ENCODE results near the gene TRIM71. TPM values are rescaled to one million over a fixed set of nuclear protein-coding genes. Genes with fewer than 3 reads are reported as not detected.
"Not testable (repeated sequence)": the region's sequence is repeated elsewhere in the genome, so short reads cannot be mapped to it uniquely, and the experiment has no call there.

The TRIM71 gene
- total RNA-seq, 2 donors from 2014 or later, result 11.1 TPM; not detected in 1

DNA sequence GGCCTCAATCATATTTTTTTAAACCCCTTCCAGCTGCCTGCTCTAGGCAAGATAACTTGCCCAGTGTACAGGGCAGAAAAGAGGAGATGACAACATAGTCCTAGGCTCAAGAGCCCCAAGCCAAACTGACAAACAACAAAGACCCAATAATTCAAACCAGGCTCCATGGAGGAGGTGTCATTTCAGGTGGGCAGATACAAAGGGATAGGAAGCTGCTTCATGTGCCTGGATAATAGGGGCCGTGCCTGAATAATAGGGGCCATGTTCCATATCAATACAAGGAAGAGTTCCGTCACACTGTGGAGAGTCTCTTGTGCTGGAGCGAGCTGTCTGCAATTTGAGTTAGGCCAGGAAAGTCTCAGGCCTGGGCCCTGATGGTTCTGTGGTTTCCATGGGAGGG lies 35.4 kb upstream of the TRIM71 start:
- DNase-seq (ENCODE audit: low spot score), result no peak
- Histone ChIP-seq H3K9me3 (no peaks in the 10 kb centered on the region), H3K27ac (no peak overlapping the region), H3K36me3 (no peaks in the 10 kb centered on the region), H3K4me3 (no peak overlapping the region), H3K4me1 (replicated peaks) (no peaks in the 10 kb centered on the region), H3K27me3 (replicated peaks; ENCODE audit: insufficient read depth) (no peaks in the 10 kb centered on the region)
- intact Hi-C loops (cut with DNase I), result loop anchor here (5.0 kb wide), 1 partner anchor 280 kb away; the partner anchor contains the start of gene CMTM6
- no peak for TF ChIP-seq POLR2A (IDR thresholded peaks at IDR 0.05)
- TF ChIP-seq, protein P1, sequence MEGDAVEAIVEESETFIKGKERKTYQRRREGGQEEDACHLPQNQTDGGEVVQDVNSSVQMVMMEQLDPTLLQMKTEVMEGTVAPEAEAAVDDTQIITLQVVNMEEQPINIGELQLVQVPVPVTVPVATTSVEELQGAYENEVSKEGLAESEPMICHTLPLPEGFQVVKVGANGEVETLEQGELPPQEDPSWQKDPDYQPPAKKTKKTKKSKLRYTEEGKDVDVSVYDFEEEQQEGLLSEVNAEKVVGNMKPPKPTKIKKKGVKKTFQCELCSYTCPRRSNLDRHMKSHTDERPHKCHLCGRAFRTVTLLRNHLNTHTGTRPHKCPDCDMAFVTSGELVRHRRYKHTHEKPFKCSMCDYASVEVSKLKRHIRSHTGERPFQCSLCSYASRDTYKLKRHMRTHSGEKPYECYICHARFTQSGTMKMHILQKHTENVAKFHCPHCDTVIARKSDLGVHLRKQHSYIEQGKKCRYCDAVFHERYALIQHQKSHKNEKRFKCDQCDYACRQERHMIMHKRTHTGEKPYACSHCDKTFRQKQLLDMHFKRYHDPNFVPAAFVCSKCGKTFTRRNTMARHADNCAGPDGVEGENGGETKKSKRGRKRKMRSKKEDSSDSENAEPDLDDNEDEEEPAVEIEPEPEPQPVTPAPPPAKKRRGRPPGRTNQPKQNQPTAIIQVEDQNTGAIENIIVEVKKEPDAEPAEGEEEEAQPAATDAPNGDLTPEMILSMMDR (IDR thresholded peaks at IDR 0.05), result no peak
- no peak for TF ChIP-seq POLR2AphosphoS5 (IDR thresholded peaks at IDR 0.05)
- 96% methylated on average over 3 of the region's 3 CpGs for whole genome bisulfite sequencing

DNA sequence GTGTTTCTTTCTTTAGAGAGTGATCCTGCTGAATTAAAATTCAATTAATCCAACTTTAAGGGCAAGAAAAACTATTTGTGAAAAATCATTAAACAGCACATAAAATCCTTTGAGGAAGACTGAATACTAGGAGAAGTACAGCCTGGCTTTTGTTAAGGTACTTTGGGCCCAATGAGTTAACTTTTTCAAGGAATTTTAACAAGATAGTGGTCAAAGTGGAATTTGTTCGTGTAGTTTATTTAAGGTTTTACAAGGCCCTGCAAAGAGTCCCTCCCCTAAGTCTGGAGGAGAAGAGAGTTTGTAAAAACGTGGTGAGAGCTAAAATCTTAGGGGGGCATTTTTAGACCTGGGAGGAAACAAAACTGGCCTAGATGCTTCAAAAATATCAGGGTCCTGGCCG lies 26.0 kb upstream of the TRIM71 start:
- no peaks in the 10 kb centered on the region for H3K9me3 ChIP-seq
- no peaks in the 10 kb centered on the region for H3K27me3 ChIP-seq (replicated peaks; ENCODE audit: insufficient read depth)
- H3K4me1 ChIP-seq (replicated peaks), result no peaks in the 10 kb centered on the region
- DNase-seq (ENCODE audit: low spot score), result no peak
- no peak for TF ChIP-seq POLR2A (IDR thresholded peaks at IDR 0.05)
- TF ChIP-seq, protein P1 (IDR thresholded peaks at IDR 0.05), result no peak
- TF ChIP-seq POLR2AphosphoS5 (IDR thresholded peaks at IDR 0.05), result no peak
- 22% methylated on average over 3 of the region's 3 CpGs for WGBS
- H3K4me3 ChIP-seq, result no peak overlapping the region
- intact Hi-C loops (cut with DNase I), result no loop called here
- H3K27ac ChIP-seq, result no peak overlapping the region
- H3K36me3 ChIP-seq, result no peaks in the 10 kb centered on the region

DNA sequence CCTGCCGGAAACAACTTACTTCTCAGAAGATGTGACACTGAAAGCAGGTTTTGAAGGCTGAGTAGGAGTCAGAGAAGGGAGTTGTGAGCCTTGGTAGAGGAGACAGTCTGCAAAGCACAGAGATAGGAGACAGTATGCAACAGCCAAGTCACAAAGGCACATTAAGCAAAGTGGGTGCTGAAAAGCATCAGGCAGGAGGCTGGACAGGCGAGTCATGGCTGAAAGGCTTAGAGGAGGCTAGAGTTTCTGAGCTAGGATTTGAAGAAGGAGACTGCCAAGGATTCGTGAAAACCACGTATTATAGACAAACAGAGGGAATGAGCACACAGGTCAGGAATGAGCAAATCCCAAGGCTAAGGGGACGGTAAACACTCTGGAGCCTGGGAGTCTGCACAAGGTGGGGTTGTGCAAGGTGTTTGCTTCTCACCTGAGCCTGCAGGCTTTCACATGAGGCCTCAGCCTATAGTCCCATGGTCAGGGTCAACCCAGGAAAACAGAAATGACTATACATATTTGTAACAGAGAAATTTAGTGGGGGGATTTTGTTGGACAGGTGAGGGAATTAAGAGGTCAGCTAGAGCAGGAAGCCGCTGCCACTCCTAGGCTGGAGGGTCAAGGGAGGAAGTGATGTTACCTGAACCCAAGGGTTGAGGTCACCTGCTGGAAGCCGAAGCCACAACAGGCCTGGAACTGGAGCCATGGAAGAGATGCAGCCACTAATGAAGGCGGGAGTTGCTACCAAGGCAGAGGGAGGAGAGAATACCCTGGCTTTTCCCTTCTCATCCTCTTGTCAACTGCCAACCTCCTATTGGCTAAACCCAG lies 23.1 kb upstream of the TRIM71 start:
- Histone ChIP-seq H3K27ac (no peak overlapping the region), H3K9me3 (no peaks in the 10 kb centered on the region), H3K27me3 (replicated peaks; ENCODE audit: insufficient read depth) (no peaks in the 10 kb centered on the region), H3K36me3 (no peaks in the 10 kb centered on the region), H3K4me3 (no peak overlapping the region), H3K4me1 (replicated peaks) (no peaks in the 10 kb centered on the region)
- no peak for DNase-seq (ENCODE audit: low spot score)
- WGBS, result 77% methylated on average over 8 of the region's 8 CpGs
- intact Hi-C loops (cut with DNase I), result no loop called here
- TF ChIP-seq, protein P1 (IDR thresholded peaks at IDR 0.05), result no peak
- TF ChIP-seq POLR2A (IDR thresholded peaks at IDR 0.05), result no peak
- TF ChIP-seq POLR2AphosphoS5 (IDR thresholded peaks at IDR 0.05), result no peak

DNA sequence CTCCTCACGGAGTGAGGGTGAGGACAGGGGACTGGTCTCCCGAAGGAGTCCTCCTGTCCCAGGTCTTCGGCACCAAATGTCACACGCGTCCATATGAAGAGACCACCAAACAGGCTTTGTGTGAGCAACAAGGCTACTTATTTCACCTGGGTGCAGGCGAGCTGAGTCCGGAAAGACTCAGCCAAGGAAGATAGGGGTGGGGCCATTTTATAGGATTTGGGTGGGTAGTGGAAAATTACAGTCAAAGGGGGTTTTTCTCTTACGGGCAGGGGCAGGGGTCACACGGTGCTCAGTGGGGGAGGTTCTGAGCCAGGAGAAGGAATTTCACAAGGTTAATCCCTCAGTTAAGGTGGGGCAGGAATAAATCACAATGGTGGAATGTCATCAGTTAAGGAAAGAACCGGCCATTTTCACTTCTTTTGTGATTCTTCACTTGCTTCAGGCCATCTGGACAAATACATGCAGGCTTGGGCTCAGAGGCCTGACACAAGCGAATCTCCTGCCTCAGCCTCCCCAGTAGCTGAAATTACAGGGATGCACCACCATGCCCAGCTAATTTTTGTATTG lies 21.3 kb upstream of the TRIM71 start:
- H3K9me3 ChIP-seq; H3K4me3 ChIP-seq; H3K27me3 ChIP-seq (replicated peaks; ENCODE audit: insufficient read depth); H3K4me1 ChIP-seq (replicated peaks); H3K36me3 ChIP-seq; intact Hi-C loops (cut with DNase I); H3K27ac ChIP-seq; DNase-seq (ENCODE audit: low spot score): not testable (repeated sequence)
- 76% methylated on average over 11 of the region's 11 CpGs for WGBS

DNA sequence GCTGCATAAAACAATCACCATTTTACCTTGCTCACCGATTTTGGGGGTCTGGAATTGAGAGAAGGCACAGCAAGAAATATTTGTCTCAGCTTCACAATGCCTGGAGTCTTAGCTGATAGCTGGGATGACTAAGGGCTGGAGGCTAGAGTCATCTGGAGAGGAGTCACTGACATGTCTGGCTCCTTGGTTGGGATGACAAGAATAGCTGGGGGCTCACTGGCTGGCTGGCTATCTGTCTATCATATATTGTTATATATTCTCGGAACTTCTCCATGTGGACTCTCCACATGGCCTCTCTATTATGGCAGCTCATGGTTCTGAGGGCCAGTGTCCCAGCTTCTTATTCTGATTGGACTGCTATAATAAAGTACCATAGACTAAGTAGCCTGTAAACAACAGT lies 20.0 kb upstream of the TRIM71 start:
- Histone ChIP-seq H3K4me1 (replicated peaks) (no peaks in the 10 kb centered on the region), H3K9me3 (no peaks in the 10 kb centered on the region), H3K4me3 (no peak overlapping the region), H3K27me3 (replicated peaks; ENCODE audit: insufficient read depth) (no peaks in the 10 kb centered on the region), H3K36me3 (no peaks in the 10 kb centered on the region), H3K27ac (no peak overlapping the region)
- DNase-seq (ENCODE audit: low spot score), result no peak
- TF ChIP-seq POLR2A (IDR thresholded peaks at IDR 0.05) (no peak), POLR2AphosphoS5 (IDR thresholded peaks at IDR 0.05) (no peak)
- TF ChIP-seq, protein P1 (IDR thresholded peaks at IDR 0.05), result no peak
- intact Hi-C loops (cut with DNase I), result no loop called here
- WGBS, result 83% methylated on average over 2 of the region's 2 CpGs

DNA sequence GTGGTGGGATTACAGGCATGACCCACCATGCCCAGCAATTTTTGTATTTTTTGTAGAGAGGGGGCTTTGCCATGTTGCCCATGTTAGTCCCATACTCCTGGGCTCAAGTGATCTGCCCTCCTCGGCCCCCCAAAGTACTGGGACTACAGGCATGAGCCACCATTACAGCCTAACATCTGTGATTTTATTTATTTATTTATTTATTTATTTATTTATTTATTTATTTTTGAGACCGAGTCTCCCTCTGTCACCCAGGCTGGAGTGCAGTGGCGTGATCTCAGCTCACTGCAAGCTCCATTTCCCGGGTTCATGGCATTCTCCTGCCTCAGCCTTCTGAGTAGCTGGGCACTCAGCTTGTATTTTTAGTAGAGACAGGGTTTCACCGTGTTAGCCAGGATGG lies 16.4 kb upstream of the TRIM71 start:
- intact Hi-C loops (cut with DNase I); H3K9me3 ChIP-seq: not testable (repeated sequence)
- 96% methylated on average over 5 of the region's 5 CpGs for WGBS

More for the DNA sequence above, 16.4 kb upstream of the TRIM71 start:
- H3K27me3 ChIP-seq (replicated peaks; ENCODE audit: insufficient read depth); DNase-seq (ENCODE audit: low spot score); H3K4me1 ChIP-seq (replicated peaks); H3K36me3 ChIP-seq; H3K4me3 ChIP-seq; H3K27ac ChIP-seq: not testable (repeated sequence)

Data from prostate gland (tissue), 2 donors.